DMS114 treated with DMSO at 0.1 percent for 48 hours (cell line): ENCODE data around the gene MFF.

Experiments
- DNase-seq: peaks from one replicate; lab custom pipeline; 2025; ENCODE audit not compliant: unreplicated experiment; lab: John Stamatoyannopoulos, UW

MFF gene

DNA sequence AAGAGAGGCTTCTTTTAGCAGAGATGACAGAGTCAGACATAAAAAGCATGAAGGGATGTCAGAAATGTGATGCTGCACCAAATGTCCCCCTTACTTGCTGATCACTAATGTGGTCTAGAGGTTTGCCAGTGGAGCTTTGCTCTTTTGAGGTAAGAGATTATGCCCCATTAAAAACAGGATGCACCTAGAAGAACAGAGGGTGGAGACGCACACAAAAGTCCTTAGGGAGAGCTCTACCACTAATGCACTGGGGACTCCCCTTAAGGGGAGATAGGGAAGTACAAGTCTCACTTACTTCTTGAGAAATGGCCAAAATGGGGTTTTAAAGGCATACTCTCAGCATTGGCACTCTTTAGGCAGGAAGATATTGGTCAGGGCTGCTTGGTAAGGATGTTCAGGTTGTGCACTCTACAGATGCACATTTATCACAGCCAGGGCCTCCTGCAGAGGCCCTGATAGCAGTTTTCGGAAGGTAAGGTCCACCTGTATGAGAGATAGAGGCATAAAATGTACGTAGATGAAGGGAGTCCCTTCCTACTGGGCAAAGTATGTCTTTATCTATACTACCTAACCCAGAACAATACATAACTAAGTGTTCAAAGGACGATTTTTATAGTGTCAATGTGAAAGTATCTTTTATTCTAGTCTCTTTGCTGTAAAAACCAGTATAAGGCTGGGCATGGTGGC is 79.7 kb downstream of the MFF start:
- DNase-seq: no peak

DNA sequence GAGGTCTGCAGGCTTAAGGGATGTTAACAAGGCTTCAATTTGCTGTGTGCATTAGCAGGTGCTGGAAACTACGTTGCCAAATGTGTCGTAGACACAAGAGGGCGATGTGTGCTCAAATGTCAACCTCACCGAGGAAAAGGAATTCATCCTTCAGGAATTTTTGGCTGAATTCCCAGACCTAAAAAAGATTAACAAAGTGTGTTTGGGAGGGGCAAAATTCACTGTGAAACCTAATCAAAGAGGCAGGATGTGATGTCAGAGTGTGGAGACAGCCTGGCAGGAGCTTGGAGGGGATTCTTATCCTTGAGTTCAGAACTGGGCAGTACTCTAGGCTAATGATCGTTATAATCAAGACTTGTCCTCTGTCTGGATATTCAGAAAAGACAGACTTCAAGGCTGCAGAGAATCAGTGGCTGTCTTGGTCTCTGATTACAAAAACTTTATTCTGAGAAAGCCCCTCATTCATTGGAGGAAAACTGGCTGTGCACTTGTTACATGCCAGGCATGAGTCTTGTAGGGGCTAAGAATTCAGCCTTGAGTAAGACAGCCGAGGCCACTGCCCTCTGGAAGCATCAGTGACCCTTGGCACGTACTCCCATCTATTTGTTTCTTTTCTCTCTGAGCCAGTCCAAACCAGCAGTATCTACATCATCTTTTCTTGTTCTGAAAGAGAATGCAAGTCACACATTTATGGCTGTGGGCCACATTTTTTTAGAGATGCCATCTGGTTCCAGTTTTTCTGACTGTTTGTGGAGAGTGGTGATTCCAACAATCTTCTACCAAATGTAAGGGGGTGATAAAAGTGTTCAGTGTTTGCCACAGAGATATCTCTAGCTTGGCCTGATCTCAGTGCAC is 81.4 kb downstream of the MFF start:
- peak; percentile 23 for DNase-seq
